HepG2 (cell line): ENCODE measurements around the gene NSD1.

Experiments
- ATF4 ChIP-seq, 2 experiments: fragments of 450-650 bp in 1 of 2; sonication (generic) in 1 of 2; formaldehyde crosslinking; IDR thresholded peaks; 2 replicates each; pipeline versions ENCODE4 v1.5.0 to v1.8.0; 2020 to 2022; ENCODE audit warnings: mild to moderate bottlenecking in 1 of 2, missing genetic modification reagents in 1 of 2
- CREB1 ChIP-seq, 2 experiments: fragments of 450-650 bp in 1 of 2; IDR thresholded peaks; 2 replicates each; pipeline ENCODE4 v1.6.1; 2016 to 2017; ENCODE audit warnings: control low read depth in 1 of 2, mild to moderate bottlenecking in 1 of 2, missing compliant biosample characterization in 1 of 2, missing genetic modification characterization in 1 of 2
- CTCF ChIP-seq: sonication (generic); formaldehyde crosslinking; IDR thresholded peaks from 2 replicates; pipeline ENCODE4 v1.5.0; 2020; ENCODE audit warnings: mild to moderate bottlenecking, missing genetic modification reagents, moderate library complexity
- EP300 ChIP-seq, 3 experiments: sonication (generic) in 1 of 3; formaldehyde crosslinking in 1 of 3; IDR thresholded peaks; 2 replicates each; pipeline versions ENCODE4 v1.5.1 to v1.6.1; 2011 to 2020; ENCODE audit warnings: low read depth in 2 of 3, low read length in 2 of 3, borderline replicate concordance in 1 of 3, improper control_type of control experiment in 1 of 3, mild to moderate bottlenecking in 1 of 3, missing genetic modification reagents in 1 of 3, moderate library complexity in 1 of 3
- GABPA ChIP-seq, 2 experiments: IDR thresholded peaks; 2 replicates each; pipeline ENCODE4 v1.6.1; 2011 to 2016; ENCODE audit warnings: low read depth in 2 of 2, low read length in 1 of 2, missing biosample characterization in 1 of 2, missing genetic modification characterization in 1 of 2
- HNRNPK ChIP-seq: fragments of 200-400 bp; formaldehyde crosslinking; IDR thresholded peaks from 2 replicates; pipeline ENCODE4 v1.6.1; 2018; ENCODE audit warnings: low read length, low read depth, moderate library complexity, mild to moderate bottlenecking; ENCODE audit not compliant: poor library complexity, severe bottlenecking
- NR2C2 ChIP-seq: sonication (generic); formaldehyde crosslinking; IDR thresholded peaks from 2 replicates; pipeline ENCODE4 v1.4.0; 2020; ENCODE audit warnings: missing genetic modification reagents, mild to moderate bottlenecking, moderate library complexity, borderline replicate concordance
- NR2F1 ChIP-seq, 2 experiments: fragments of 450-650 bp in 1 of 2; formaldehyde crosslinking in 1 of 2; IDR thresholded peaks; 2 replicates each; pipeline versions ENCODE4 v1.5.0 to v1.6.1; 2016 to 2020; ENCODE audit warnings: mild to moderate bottlenecking in 1 of 2, missing compliant biosample characterization in 1 of 2, missing genetic modification reagents in 1 of 2, moderate library complexity in 1 of 2
- REST ChIP-seq, 2 experiments: IDR thresholded peaks; 2 replicates each; pipeline ENCODE4 v1.6.1; 2011 to 2012; ENCODE audit warnings: low read length in 2 of 2, borderline replicate concordance in 1 of 2, low read depth in 1 of 2, mild to moderate bottlenecking in 1 of 2, moderate library complexity in 1 of 2
- TAF1 ChIP-seq: sonication (generic); formaldehyde crosslinking; IDR thresholded peaks from 2 replicates; pipeline ENCODE4 v1.4.0; 2020; ENCODE audit warnings: missing genetic modification reagents
- USF2 ChIP-seq, 2 experiments: sonication (generic) in 1 of 2; formaldehyde crosslinking in 1 of 2; IDR thresholded peaks; 2 replicates each; pipeline versions ENCODE4 v1.5.1 to v1.6.1; 2011 to 2020; ENCODE audit warnings: borderline replicate concordance in 1 of 2, low read depth in 1 of 2, low read length in 1 of 2, mild to moderate bottlenecking in 1 of 2, missing genetic modification reagents in 1 of 2, moderate library complexity in 1 of 2
- ZNF367 ChIP-seq: sonication (generic); formaldehyde crosslinking; IDR thresholded peaks from 2 replicates; pipeline ENCODE4 v1.4.0; 2020; ENCODE audit warnings: missing genetic modification reagents, borderline replicate concordance

- TF ChIP-seq ATF4 (CRISPR knock-in tag; IDR thresholded peaks at IDR 0.05) (no peak), TAF1 (CRISPR knock-in tag) (no peak; the same call in 1 of the 2 replicates), HNRNPK (no peak), CREB1 (IDR thresholded peaks at IDR 0.05) (no peak), CREB1 (CRISPR knock-in tag; IDR thresholded peaks at IDR 0.05) (no peak), CTCF (CRISPR knock-in tag) (no peak), ZNF367 (CRISPR knock-in tag) (no peak), NR2C2 (CRISPR knock-in tag) (no peak), EP300 (IDR thresholded peaks at IDR 0.05; ENCODE audit: low read depth in 2 of 2, low read length in 2 of 2) (no peak), EP300 (CRISPR knock-in tag; IDR thresholded peaks at IDR 0.05; ENCODE audit: borderline replicate concordance) (no peak), REST (IDR thresholded peaks at IDR 0.05; ENCODE audit: borderline replicate concordance in 1 of 2, low read depth in 1 of 2, low read length in 2 of 2) (no peak), NR2F1 (CRISPR knock-in tag; IDR thresholded peaks at IDR 0.05) (no peak), GABPA (IDR thresholded peaks at IDR 0.05; ENCODE audit: low read depth, low read length) (no peak), GABPA (CRISPR knock-in tag; IDR thresholded peaks at IDR 0.05; ENCODE audit: low read depth) (no peak), USF2 (IDR thresholded peaks at IDR 0.05; ENCODE audit: low read depth, low read length) (no peak), USF2 (CRISPR knock-in tag; IDR thresholded peaks at IDR 0.05; ENCODE audit: borderline replicate concordance) (no peak)
Measured at GRCh38 chr5:177303925-177304391, 170.4 kb downstream of the NSD1 start.
